Muscle of arm (tissue), 14 donors: ENCODE results near the gene UTS2B. TPM values are rescaled to one million over a fixed set of nuclear protein-coding genes. Genes with fewer than 3 reads are reported as not detected.

Experiments
- DNase-seq: peaks from one replicate; pipeline ENCODE4 v3.0.0-alpha.2; 2013
- long read RNA-seq, 11 donors: transcript quantifications; one replicate each; lab custom pipeline, GENCODE V29; 2026
- polyA plus RNA-seq, 12 donors: library from polyadenylated mRNA; unstranded; fragments of 120-200 nt; gene quantifications; one replicate each; pipeline ENCODE4 v1.2.1, GENCODE V29; 2013; ENCODE audit not compliant: insufficient read length in 12 of 12

The UTS2B gene
- under 1 TPM in 9 of 12 donors, not detected in 3; 0.12 to 0.44 (median 0.18) TPM for polyA plus RNA-seq
- long read RNA-seq, donor 1: 0 reads
- long read RNA-seq, donor 2: 0 reads
- long read RNA-seq, donor 3: 0 reads
- long read RNA-seq, donor 4: 0 reads
- long read RNA-seq, donor 5, partial matches to known transcripts: 79 of 79 reads
- long read RNA-seq, donor 5, other reads (novel, unspliced or antisense): 0 of 79 reads
- long read RNA-seq, donor 6: 0 reads
- long read RNA-seq, donor 7, partial matches to known transcripts: 19 of 19 reads
- long read RNA-seq, donor 7, other reads (novel, unspliced or antisense): 0 of 19 reads
- long read RNA-seq, donor 8: 0 reads
- long read RNA-seq, donor 9: 0 reads
- long read RNA-seq, donor 10: 0 reads
- long read RNA-seq, donor 11, partial matches to known transcripts: 32 of 46 reads
- long read RNA-seq, donor 11, other reads (novel, unspliced or antisense): 14 of 46 reads

- peak; percentile 75 for DNase-seq
These were observed at the start of gene UTS2B for GRCh38 chr3:191329654-191330529. Gene UTS2B (minus strand): TSS chr3:191330526. CDS start chr3:191282189, 48,337 bp downstream.

- DNase-seq: no peak
These were observed 49.7 kb upstream of the UTS2B start for GRCh38 chr3:191380001-191380400.

GRCh38 chr3:191379446-191379845 is 49.1 kb upstream of the UTS2B start:
- DNase-seq: no peak

GRCh38 chr3:191378142-191378812 is 48.0 kb upstream of the UTS2B start:
- no peak for DNase-seq

GRCh38 chr3:191376516-191377141 is 46.3 kb upstream of the UTS2B start:
- peak; percentile 32 for DNase-seq

GRCh38 chr3:191373327-191373726 is 43.0 kb upstream of the UTS2B start:
- DNase-seq: no peak

GRCh38 chr3:191372122-191372521 is 41.8 kb upstream of the UTS2B start:
- DNase-seq: no peak

GRCh38 chr3:191369616-191370010 is 39.3 kb upstream of the UTS2B start:
- no peak for DNase-seq

- no peak for DNase-seq
These were observed 38.7 kb upstream of the UTS2B start for GRCh38 chr3:191368755-191369615.

GRCh38 chr3:191366675-191367074 is 36.3 kb upstream of the UTS2B start:
- DNase-seq: no peak

GRCh38 chr3:191363221-191363620 is 32.9 kb upstream of the UTS2B start:
- DNase-seq: no peak

GRCh38 chr3:191362524-191363090 is 32.3 kb upstream of the UTS2B start:
- no peak for DNase-seq

- no peak for DNase-seq
These were observed 31.7 kb upstream of the UTS2B start for GRCh38 chr3:191362037-191362436.

GRCh38 chr3:191361456-191361855 is 31.1 kb upstream of the UTS2B start:
- DNase-seq: no peak

GRCh38 chr3:191360620-191361019 is 30.3 kb upstream of the UTS2B start:
- no peak for DNase-seq

GRCh38 chr3:191358929-191359328 is 28.6 kb upstream of the UTS2B start:
- no peak for DNase-seq

GRCh38 chr3:191357909-191358308 is 27.6 kb upstream of the UTS2B start:
- no peak for DNase-seq

GRCh38 chr3:191356631-191357439 is 26.5 kb upstream of the UTS2B start:
- no peak for DNase-seq

GRCh38 chr3:191355406-191355805 is 25.1 kb upstream of the UTS2B start:
- DNase-seq: no peak
